Activated T-cell treated with anti-CD3 and anti-CD28 coated beads for 48 hours (primary cell): ENCODE measurements around the gene RAMP2.
"Not testable (repeated sequence)": the region's sequence is repeated elsewhere in the genome, so short reads cannot be mapped to it uniquely, and the experiment has no call there.

ENCODE experiments used
- DNase-seq: peaks from one replicate; pipeline ENCODE4 v3.0.0-alpha.2; 2020; ENCODE audit warnings: low read depth

RAMP2 gene

GRCh38 chr17:42760652-42761581 is at the start of gene RAMP2:
Gene RAMP2 (plus strand): TSS chr17:42761227. CDS start chr17:42761262, 35 bp downstream.
- no peak for DNase-seq

- no peak for DNase-seq
These were observed 39.9 kb upstream of the RAMP2 start for GRCh38 chr17:42720996-42721583.

- no peak for DNase-seq
These were observed 37.4 kb upstream of the RAMP2 start for GRCh38 chr17:42723636-42724035.

- no peak for DNase-seq
These were observed 35.9 kb upstream of the RAMP2 start for GRCh38 chr17:42725143-42725542.

GRCh38 chr17:42740699-42741098 is 20.3 kb upstream of the RAMP2 start:
- DNase-seq = no peak

- DNase-seq = not testable (repeated sequence)
These were observed 18.1 kb upstream of the RAMP2 start for GRCh38 chr17:42742916-42743315.

GRCh38 chr17:42743595-42744282 is 17.3 kb upstream of the RAMP2 start:
- no peak for DNase-seq

GRCh38 chr17:42744283-42744805 is 16.7 kb upstream of the RAMP2 start:
- peak; percentile 69 for DNase-seq

- peak; percentile 95 for DNase-seq
These were observed 16.0 kb upstream of the RAMP2 start, which contains the start of gene EZH1 for GRCh38 chr17:42744806-42745617. Gene EZH1 (minus strand): TSS chr17:42745040. CDS start chr17:42728941, 16,099 bp downstream.

GRCh38 chr17:42748202-42748907 is 12.7 kb upstream of the RAMP2 start:
- DNase-seq = no peak

GRCh38 chr17:42748908-42749798 is 11.9 kb upstream of the RAMP2 start:
- no peak for DNase-seq

- no peak for DNase-seq
These were observed 10.2 kb upstream of the RAMP2 start for GRCh38 chr17:42750739-42751344.

GRCh38 chr17:42751628-42752027 is 9.4 kb upstream of the RAMP2 start:
- DNase-seq = no peak

- DNase-seq = no peak
These were observed 6.2 kb upstream of the RAMP2 start for GRCh38 chr17:42754782-42755181.

- DNase-seq = no peak
These were observed 910 bp upstream of the RAMP2 start for GRCh38 chr17:42759982-42760651.

GRCh38 chr17:42761638-42762037 is 611 bp downstream of the RAMP2 start:
- no peak for DNase-seq

GRCh38 chr17:42766124-42766523 is 5.1 kb downstream of the RAMP2 start:
- no peak for DNase-seq

- DNase-seq = no peak
These were observed 6.5 kb downstream of the RAMP2 start for GRCh38 chr17:42767512-42767911.

GRCh38 chr17:42768006-42768405 is 7.0 kb downstream of the RAMP2 start:
- not testable (repeated sequence) for DNase-seq
